ENCODE data around the gene WDR18. TPM values are rescaled to one million over a fixed set of nuclear protein-coding genes. Genes with fewer than 3 reads are reported as not detected.

WDR18 gene
- total RNA-seq, 1 donor from 2014 or later: 38.6 TPM

DNA sequence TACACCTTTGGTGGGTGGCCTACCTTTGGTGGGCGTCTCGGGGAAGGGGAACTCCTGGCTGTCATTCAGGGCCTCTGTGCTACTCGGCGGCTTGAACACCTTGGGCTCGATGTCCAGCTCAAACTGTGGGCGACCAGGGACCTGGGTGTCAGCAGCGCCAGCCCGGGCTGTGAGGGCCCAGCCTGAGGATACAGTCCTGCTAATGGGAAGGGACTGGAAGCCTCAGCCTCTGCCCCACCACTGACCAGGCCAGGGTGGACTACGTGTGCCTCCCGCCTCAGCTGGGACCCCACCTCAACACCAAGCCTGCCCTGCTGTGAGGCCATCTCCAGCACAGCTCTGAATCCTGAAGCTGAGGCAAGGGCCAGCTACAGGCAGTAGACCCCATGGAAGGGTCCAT, 29.1 kb downstream of the WDR18 start:
- Mint-ChIP-seq H3K36me3 (no peaks in the 10 kb centered on the region), H3K27me3 (ENCODE audit: insufficient read depth, low read depth) (no peaks in the 10 kb centered on the region), H3K9me3 (no peaks in the 10 kb centered on the region), H3K4me1 (peaks cover 22% of the 10 kb centered on the region), H3K4me3 (no peak overlapping the region), H3K27ac (no peak overlapping the region)
- TF ChIP-seq EZH2 (IDR thresholded peaks at IDR 0.05) (no peak), EZH2phosphoT487 (IDR thresholded peaks at IDR 0.05) (no peak)
- TF ChIP-seq, protein P1, sequence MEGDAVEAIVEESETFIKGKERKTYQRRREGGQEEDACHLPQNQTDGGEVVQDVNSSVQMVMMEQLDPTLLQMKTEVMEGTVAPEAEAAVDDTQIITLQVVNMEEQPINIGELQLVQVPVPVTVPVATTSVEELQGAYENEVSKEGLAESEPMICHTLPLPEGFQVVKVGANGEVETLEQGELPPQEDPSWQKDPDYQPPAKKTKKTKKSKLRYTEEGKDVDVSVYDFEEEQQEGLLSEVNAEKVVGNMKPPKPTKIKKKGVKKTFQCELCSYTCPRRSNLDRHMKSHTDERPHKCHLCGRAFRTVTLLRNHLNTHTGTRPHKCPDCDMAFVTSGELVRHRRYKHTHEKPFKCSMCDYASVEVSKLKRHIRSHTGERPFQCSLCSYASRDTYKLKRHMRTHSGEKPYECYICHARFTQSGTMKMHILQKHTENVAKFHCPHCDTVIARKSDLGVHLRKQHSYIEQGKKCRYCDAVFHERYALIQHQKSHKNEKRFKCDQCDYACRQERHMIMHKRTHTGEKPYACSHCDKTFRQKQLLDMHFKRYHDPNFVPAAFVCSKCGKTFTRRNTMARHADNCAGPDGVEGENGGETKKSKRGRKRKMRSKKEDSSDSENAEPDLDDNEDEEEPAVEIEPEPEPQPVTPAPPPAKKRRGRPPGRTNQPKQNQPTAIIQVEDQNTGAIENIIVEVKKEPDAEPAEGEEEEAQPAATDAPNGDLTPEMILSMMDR (IDR thresholded peaks at IDR 0.05): no peak
- Histone ChIP-seq H3F3A (ENCODE audit: low read depth) (no peaks in the 10 kb centered on the region), H3K4me1 (peaks cover 9% of the 10 kb centered on the region), H3K36me3 (no peaks in the 10 kb centered on the region), H3K4me3 (no peak overlapping the region), H3K4me2 (no peak overlapping the region), H3K27me3 (no peaks in the 10 kb centered on the region), H3K27ac (no peak overlapping the region), H2AFZ (replicated peaks) (no peak overlapping the region), H3K9ac (no peak overlapping the region), H3K79me2 (ENCODE audit: low read depth) (peaks cover 41% of the 10 kb centered on the region), H4K20me1 (ENCODE audit: low read depth) (peaks cover 43% of the 10 kb centered on the region), H3K9me3 (ENCODE audit: low read depth) (no peaks in the 10 kb centered on the region)
- DNase-seq (ENCODE audit: low spot score): no peak

GRCh38 chr19:1014161-1015060, 30.3 kb downstream of the WDR18 start:
- peaks cover 55% of the 10 kb centered on the region for H4K20me1 ChIP-seq (ENCODE audit: low read depth)
- H3K4me2 ChIP-seq: no peak overlapping the region
- Mint-ChIP-seq H3K4me3 (no peak overlapping the region), H3K27ac (no peak overlapping the region), H3K4me1 (peaks cover 27% of the 10 kb centered on the region), H3K9me3 (no peaks in the 10 kb centered on the region), H3K27me3 (ENCODE audit: insufficient read depth, low read depth) (no peaks in the 10 kb centered on the region), H3K36me3 (no peaks in the 10 kb centered on the region)
- H3K79me2 ChIP-seq (ENCODE audit: low read depth): peaks cover 53% of the 10 kb centered on the region
- TF ChIP-seq, protein P1 (IDR thresholded peaks at IDR 0.05): no peak
- TF ChIP-seq EZH2 (IDR thresholded peaks at IDR 0.05) (no peak), EZH2phosphoT487 (IDR thresholded peaks at IDR 0.05) (no peak)
- no peak overlapping the region for H3K9ac ChIP-seq
- H3K4me3 ChIP-seq: no peak overlapping the region
- no peaks in the 10 kb centered on the region for H3K9me3 ChIP-seq (ENCODE audit: low read depth)
- H3K27me3 ChIP-seq: no peaks in the 10 kb centered on the region
- H3K4me1 ChIP-seq: peaks cover 14% of the 10 kb centered on the region
- no peak for DNase-seq (ENCODE audit: low spot score)
- H2AFZ ChIP-seq (replicated peaks): no peak overlapping the region
- H3K27ac ChIP-seq: no peak overlapping the region
- H3K36me3 ChIP-seq: no peaks in the 10 kb centered on the region
- no peaks in the 10 kb centered on the region for H3F3A ChIP-seq (ENCODE audit: low read depth)

GRCh38 chr19:1015061-1015781, 31.1 kb downstream of the WDR18 start:
- H3F3A ChIP-seq (ENCODE audit: low read depth): peaks cover 4% of the 10 kb centered on the region
- H3K4me1 ChIP-seq: peaks cover 21% of the 10 kb centered on the region
- no peaks in the 10 kb centered on the region for H3K27me3 Mint-ChIP-seq (ENCODE audit: insufficient read depth, low read depth)
- peak overlapping the region; percentile 55 for H3K4me2 ChIP-seq
- TF ChIP-seq EZH2 (IDR thresholded peaks at IDR 0.05): no peak
- TF ChIP-seq, protein P1 (IDR thresholded peaks at IDR 0.05): no peak
- no peak for TF ChIP-seq EZH2phosphoT487 (IDR thresholded peaks at IDR 0.05)
- H3K9me3 Mint-ChIP-seq: no peaks in the 10 kb centered on the region
- peaks cover 33% of the 10 kb centered on the region for H3K4me1 Mint-ChIP-seq
- DNase-seq (ENCODE audit: low spot score): no peak
- no peaks in the 10 kb centered on the region for H3K9me3 ChIP-seq (ENCODE audit: low read depth)
- no peaks in the 10 kb centered on the region for H3K36me3 Mint-ChIP-seq
- H3K27ac Mint-ChIP-seq: no peak overlapping the region
- H4K20me1 ChIP-seq (ENCODE audit: low read depth): peaks cover 63% of the 10 kb centered on the region
- H3K36me3 ChIP-seq: no peaks in the 10 kb centered on the region
- H3K27ac ChIP-seq: no peak overlapping the region
- peaks cover 61% of the 10 kb centered on the region for H3K79me2 ChIP-seq (ENCODE audit: low read depth)
- no peak overlapping the region for H3K4me3 ChIP-seq
- H3K27me3 ChIP-seq: no peaks in the 10 kb centered on the region
- H3K4me3 Mint-ChIP-seq: no peak overlapping the region
- no peak overlapping the region for H3K9ac ChIP-seq
- H2AFZ ChIP-seq (replicated peaks): no peak overlapping the region

Data from neural progenitor cell (in vitro differentiated cells).